CD4-positive, alpha-beta T cell treated with Interleukin-6 at 100 ng/mL for 8 hours (primary cell): ENCODE measurements around the gene MRPL40.

Experiments
- DNase-seq: peaks from one replicate; pipeline ENCODE4 v3.0.0-alpha.2; 2020; ENCODE audit warnings: mixed read lengths, low spot score

MRPL40 gene

GRCh38 chr22:19483481-19484244 lies 51.3 kb downstream of the MRPL40 start:
- DNase-seq: no peak
